Neural cell (in vitro differentiated cells): ENCODE results near the gene RSU1. TPM values are rescaled to one million over a fixed set of nuclear protein-coding genes. Genes with fewer than 3 reads are reported as not detected.

Experiments used
- H2AFZ ChIP-seq: fragments of 200-600, 300-800 bp; sonication (generic), shearing (Covaris generic); 2 replicates; pipeline ENCODE4 v1.6.0; 2014; ENCODE audit warnings: low read depth, mild to moderate bottlenecking, antibody characterized with exemption, low read length, moderate library complexity
- H3F3A ChIP-seq: fragments of 200-600 bp; shearing (Covaris generic); 2 replicates; pipeline ENCODE4 v1.6.1; 2016; ENCODE audit warnings: mild to moderate bottlenecking, moderate library complexity, mixed read lengths, antibody characterized with exemption, low read length; ENCODE audit not compliant: insufficient read depth, poor library complexity, severe bottlenecking
- H3K27ac ChIP-seq: fragments of 200-600, 300-800 bp; sonication (generic), shearing (Covaris generic); 2 replicates; pipeline ENCODE4 v1.5.1; 2014; ENCODE audit warnings: mild to moderate bottlenecking, low read length, moderate library complexity
- H3K27me3 ChIP-seq: fragments of 300-800, 200-600 bp; sonication (generic), shearing (Covaris generic); 2 replicates; pipeline ENCODE4 v1.6.0; 2014; ENCODE audit warnings: mild to moderate bottlenecking, low read depth, low read length, moderate library complexity; ENCODE audit not compliant: insufficient read depth
- H3K36me3 ChIP-seq: fragments of 300-800, 200-600 bp; sonication (generic), shearing (Covaris generic); 2 replicates; pipeline ENCODE4 v1.5.1; 2014; ENCODE audit warnings: mild to moderate bottlenecking, antibody characterized with exemption, low read length, moderate library complexity; ENCODE audit not compliant: insufficient read depth
- H3K4me2 ChIP-seq: fragments of 300-800, 200-600 bp; sonication (generic), shearing (Covaris generic); 2 replicates; pipeline ENCODE4 v1.6.0; 2014; ENCODE audit warnings: mild to moderate bottlenecking, low read length
- H3K4me3 ChIP-seq: fragments of 300-800, 200-600 bp; sonication (generic), shearing (Covaris generic); 2 replicates; pipeline ENCODE4 v1.5.1; 2014; ENCODE audit warnings: mild to moderate bottlenecking, low read length, moderate library complexity
- H3K79me2 ChIP-seq: fragments of 200-600 bp; shearing (Covaris generic); replicated peaks from 2 replicates; pipeline ENCODE4 v1.6.0; 2014; ENCODE audit warnings: mild to moderate bottlenecking, low read length, moderate library complexity; ENCODE audit not compliant: insufficient read depth
- H3K9ac ChIP-seq: fragments of 300-800, 200-600 bp; sonication (generic), shearing (Covaris generic); 2 replicates; pipeline ENCODE4 v1.6.1; 2016; ENCODE audit warnings: mild to moderate bottlenecking, low read length, mixed read lengths
- H3K9me2 ChIP-seq: fragments of 200-600 bp; shearing (Covaris generic); 2 replicates; pipeline ENCODE4 v1.6.1; 2016; ENCODE audit warnings: mild to moderate bottlenecking, low read length, mixed read lengths; ENCODE audit not compliant: insufficient read depth
- H3K9me3 ChIP-seq: fragments of 200-600, 300-800 bp; sonication (generic), shearing (Covaris generic); 2 replicates; pipeline ENCODE4 v1.6.1; 2016; ENCODE audit warnings: mild to moderate bottlenecking, mixed run types, low read length, moderate library complexity, mixed read lengths
- H4K20me1 ChIP-seq: fragments of 200-600 bp; shearing (Covaris generic); 2 replicates; pipeline ENCODE4 v1.6.1; 2016; ENCODE audit warnings: mild to moderate bottlenecking, mixed run types; ENCODE audit not compliant: insufficient read depth
- CTCF ChIP-seq: fragments of 450-650 bp; IDR thresholded peaks from 2 replicates; pipeline ENCODE4 v1.5.1; 2014; ENCODE audit warnings: antibody characterized with exemption, mild to moderate bottlenecking, moderate library complexity; ENCODE audit not compliant: poor library complexity, severe bottlenecking
- EP300 ChIP-seq: fragments of 450-650 bp; conservative IDR thresholded peaks from 2 replicates; pipeline ENCODE4 v1.6.1; 2014; ENCODE audit warnings: antibody characterized with exemption, mild to moderate bottlenecking, moderate library complexity; ENCODE audit not compliant: poor library complexity, severe bottlenecking
- EZH2 ChIP-seq: fragments of 200-600, 300-800 bp; shearing (Covaris generic), sonication (generic); IDR thresholded peaks from 2 replicates; pipeline ENCODE4 v1.6.1; 2014; ENCODE audit warnings: antibody characterized with exemption, low read length, borderline replicate concordance, mild to moderate bottlenecking; ENCODE audit not compliant: insufficient read depth, poor library complexity, severe bottlenecking
- MXI1 ChIP-seq: fragments of 450-650 bp; conservative IDR thresholded peaks from 2 replicates; pipeline ENCODE4 v1.6.1; 2014; ENCODE audit warnings: antibody characterized with exemption, mild to moderate bottlenecking; ENCODE audit not compliant: poor library complexity, severe bottlenecking
- POLR2AphosphoS5 ChIP-seq: IDR thresholded peaks from 2 replicates; pipeline ENCODE4 v1.6.1; 2012
- RAD21 ChIP-seq: fragments of 450-650 bp; conservative IDR thresholded peaks from 2 replicates; pipeline ENCODE4 v1.6.1; 2014; ENCODE audit warnings: antibody characterized with exemption, mild to moderate bottlenecking, moderate library complexity
- REST ChIP-seq: IDR thresholded peaks from 2 replicates; pipeline ENCODE4 v1.6.1; 2012; ENCODE audit warnings: borderline replicate concordance
- SMC3 ChIP-seq: fragments of 450-650 bp; conservative IDR thresholded peaks from 2 replicates; pipeline ENCODE4 v1.6.1; 2014; ENCODE audit warnings: antibody characterized with exemption, mild to moderate bottlenecking, moderate library complexity; ENCODE audit not compliant: poor library complexity
- TAF1 ChIP-seq: IDR thresholded peaks from 2 replicates; pipeline ENCODE4 v1.6.1; 2012; ENCODE audit warnings: low read depth
- polyA plus RNA-seq: library from polyadenylated mRNA; depleted of rRNA; stranded (reverse); fragments of >200 nt; gene quantifications from 2 replicates; pipeline ENCODE4 v1.2.3, GENCODE V29; 2014

RSU1 gene
- polyA plus RNA-seq, 1 donor from 2014 or later: 18.7 TPM

- Histone ChIP-seq H3K36me3 (no peaks in the 10 kb centered on the region), H3K27ac (no peak overlapping the region), H3K27me3 (no peaks in the 10 kb centered on the region), H3K4me2 (no peak overlapping the region), H3K79me2 (no peaks in the 10 kb centered on the region), H3K9me2 (no peaks in the 10 kb centered on the region), H4K20me1 (no peaks in the 10 kb centered on the region), H3K9me3 (no peaks in the 10 kb centered on the region), H3F3A (no peaks in the 10 kb centered on the region), H2AFZ (no peak overlapping the region), H3K4me3 (no peak overlapping the region), H3K9ac (no peak overlapping the region)
- no peak for TF ChIP-seq MXI1
- TF ChIP-seq RAD21: no peak
- TF ChIP-seq EZH2: no peak
- no peak for TF ChIP-seq REST
Measured at GRCh38 chr10:16776896-16777295, 40.3 kb downstream of the RSU1 start.

- Histone ChIP-seq H3K4me2 (no peak overlapping the region), H3K9me3 (no peaks in the 10 kb centered on the region), H3K27ac (no peak overlapping the region), H2AFZ (no peak overlapping the region), H3K36me3 (no peaks in the 10 kb centered on the region), H3K4me3 (no peak overlapping the region), H3K9me2 (no peaks in the 10 kb centered on the region), H3K27me3 (no peaks in the 10 kb centered on the region), H3K79me2 (no peaks in the 10 kb centered on the region), H3F3A (no peaks in the 10 kb centered on the region), H4K20me1 (no peaks in the 10 kb centered on the region), H3K9ac (no peak overlapping the region)
- TF ChIP-seq SMC3 (no peak), CTCF (no peak), POLR2AphosphoS5 (no peak), REST (no peak), EZH2 (no peak), TAF1 (no peak), RAD21 (no peak), EP300 (no peak), MXI1 (no peak)
Measured at GRCh38 chr10:16773334-16773733, 43.9 kb downstream of the RSU1 start.
